HepG2 (cell line): ENCODE results near the gene KAZN. TPM values are rescaled to one million over a fixed set of nuclear protein-coding genes. Genes with fewer than 3 reads are reported as not detected.
A peak's percentile ranks its signal among the peaks of the same experiment; 100 is the strongest.

Experiments
- AHR ChIP-seq: IDR thresholded peaks from 2 replicates; pipeline ENCODE4 v1.6.1; 2018; ENCODE audit warnings: missing genetic modification reagents, missing compliant biosample characterization
- CCDC6 ChIP-seq: sonication (generic); formaldehyde crosslinking; IDR thresholded peaks from 2 replicates; pipeline ENCODE4 v1.8.1; 2022; ENCODE audit warnings: mild to moderate bottlenecking, missing genetic modification reagents, moderate library complexity
- DBP ChIP-seq: sonication (generic); formaldehyde crosslinking; IDR thresholded peaks from 2 replicates; pipeline ENCODE4 v1.4.0; 2020; ENCODE audit warnings: missing genetic modification reagents; ENCODE audit errors: not compliant biosample characterization
- ETV5 ChIP-seq: IDR thresholded peaks from 2 replicates; pipeline ENCODE4 v1.6.1; 2018; ENCODE audit warnings: missing biosample characterization, missing genetic modification reagents, inconsistent platforms, borderline replicate concordance
- HDAC2 ChIP-seq: sonication (generic); formaldehyde crosslinking; IDR thresholded peaks from 2 replicates; pipeline ENCODE4 v1.4.0; 2020; ENCODE audit warnings: missing genetic modification reagents
- HOXA5 ChIP-seq: sonication (generic); formaldehyde crosslinking; IDR thresholded peaks from 2 replicates; pipeline ENCODE4 v1.4.0; 2020; ENCODE audit warnings: missing genetic modification reagents
- MBD4 ChIP-seq: IDR thresholded peaks from 2 replicates; pipeline ENCODE4 v1.6.1; 2012; ENCODE audit warnings: low read length, inconsistent platforms, borderline replicate concordance
- MBNL3 ChIP-seq: fragments of 250-450 bp; sonication (Bioruptor Pico); conservative IDR thresholded peaks from 2 replicates; pipeline ENCODE4 v1.8.0; 2022; ENCODE audit warnings: mild to moderate bottlenecking, inconsistent platforms
- MLXIP ChIP-seq: sonication (generic); formaldehyde crosslinking; IDR thresholded peaks from 2 replicates; pipeline ENCODE4 v1.9.0; 2021; ENCODE audit warnings: missing genetic modification reagents, borderline replicate concordance
- NFRKB ChIP-seq: fragments of 450-650 bp; IDR thresholded peaks from 2 replicates; pipeline ENCODE4 v1.6.1; 2017
- RBAK ChIP-seq: sonication (generic); formaldehyde crosslinking; IDR thresholded peaks from 2 replicates; pipeline ENCODE4 v1.5.1; 2020; ENCODE audit warnings: mild to moderate bottlenecking, missing genetic modification reagents
- SIN3A ChIP-seq: IDR thresholded peaks from 2 replicates; pipeline ENCODE4 v1.6.1; 2011; ENCODE audit warnings: low read depth, mild to moderate bottlenecking, control low read depth, low read length, borderline replicate concordance
- SYNCRIP ChIP-seq: fragments of 200-400 bp; formaldehyde crosslinking; IDR thresholded peaks from 2 replicates; pipeline ENCODE4 v1.6.1; 2018; ENCODE audit warnings: mild to moderate bottlenecking, low read depth, low read length; ENCODE audit not compliant: insufficient read depth
- THAP7 ChIP-seq: sonication (generic); formaldehyde crosslinking; IDR thresholded peaks from 2 replicates; pipeline ENCODE4 v1.8.1; 2023; ENCODE audit warnings: mild to moderate bottlenecking, missing genetic modification reagents
- THRA ChIP-seq: sonication (generic); formaldehyde crosslinking; IDR thresholded peaks from 2 replicates; pipeline ENCODE4 v1.4.0; 2020; ENCODE audit warnings: missing genetic modification reagents, borderline replicate concordance
- WIZ ChIP-seq: sonication (generic); formaldehyde crosslinking; IDR thresholded peaks from 2 replicates; pipeline ENCODE4 v1.5.1; 2020; ENCODE audit warnings: mild to moderate bottlenecking, missing genetic modification reagents
- ZBTB33 ChIP-seq: sonication (generic); formaldehyde crosslinking; IDR thresholded peaks from 2 replicates; pipeline ENCODE4 v1.4.0; 2020; ENCODE audit warnings: missing genetic modification reagents
- ZFP62 ChIP-seq: sonication (generic); formaldehyde crosslinking; IDR thresholded peaks from 2 replicates; pipeline ENCODE4 v1.4.0; 2020; ENCODE audit warnings: missing genetic modification reagents
- ZNF160 ChIP-seq: sonication (generic); formaldehyde crosslinking; IDR thresholded peaks from 2 replicates; pipeline ENCODE4 v1.8.0; 2022; ENCODE audit warnings: mild to moderate bottlenecking, inconsistent platforms, missing genetic modification reagents
- ZNF275 ChIP-seq: sonication (generic); formaldehyde crosslinking; IDR thresholded peaks from 2 replicates; pipeline ENCODE4 v1.8.0; 2022; ENCODE audit warnings: missing genetic modification reagents, mild to moderate bottlenecking, inconsistent platforms, borderline replicate concordance
- ZNF737 ChIP-seq: sonication (generic); formaldehyde crosslinking; IDR thresholded peaks from 2 replicates; pipeline ENCODE4 v1.5.0; 2020; ENCODE audit warnings: missing genetic modification reagents, mild to moderate bottlenecking, borderline replicate concordance
- polyA plus RNA-seq, 8 experiments: library from polyadenylated mRNA; depleted of rRNA in 3 of 8; stranded (reverse) in 7 of 8; unstranded in 1 of 8; fragments of >200 nt; fragmentation: Illumina TruSeq in 4 of 8; extraction: Trizol in 4 of 8; gene quantifications; 2 replicates each; pipeline versions ENCODE4 v1.2.1 to v1.2.3, GENCODE V29; 2011 to 2016; ENCODE audit warnings: low read depth in 4 of 8, missing spikeins in 1 of 8, mixed read lengths in 1 of 8; ENCODE audit not compliant: insufficient read depth in 1 of 8
- total RNA-seq, 5 experiments: library from RNA; depleted of rRNA; stranded (reverse); fragments of >200 nt; fragmentation: Illumina TruSeq; extraction: Trizol; gene quantifications; 2 replicates each; pipeline ENCODE4 v1.2.3, GENCODE V29; 2016; ENCODE audit warnings: low read depth in 1 of 5

KAZN gene
- total and polyA plus RNA-seq, 2 of the 13 experiments (the other 11 are each of a cell fraction or from before 2014, with no cell fraction given): 10.4 to 13.5 TPM

GRCh38 chr1:14952626-14953314 is 354.3 kb downstream of the KAZN start (continued):
- peak; percentile 81; the same call in 1 of the 2 replicates for TF ChIP-seq ZNF275 (CRISPR knock-in tag)
- no peak for TF ChIP-seq DBP (CRISPR knock-in tag)
- TF ChIP-seq HDAC2 (CRISPR knock-in tag): peak; percentile 96
- TF ChIP-seq MBNL3 (CRISPR knock-in tag): no peak
- 0 out of 2 replicates have a peak, but pooled peaks have one; percentile 13 for TF ChIP-seq SIN3A
- no peak for TF ChIP-seq ZNF737 (CRISPR knock-in tag)
- TF ChIP-seq HOXA5 (CRISPR knock-in tag): peak; percentile 94
- peak; percentile 66; the same call in 1 of the 2 replicates for TF ChIP-seq ZNF160
- peak; percentile 69; the same call in 1 of the 2 replicates for TF ChIP-seq MLXIP (CRISPR knock-in tag)
- no peak for TF ChIP-seq CCDC6 (CRISPR knock-in tag)
- TF ChIP-seq NFRKB: no peak
- TF ChIP-seq ZBTB33: no peak
- TF ChIP-seq MBD4: no peak
- no peak; the same call in 1 of the 2 replicates for TF ChIP-seq AHR
- TF ChIP-seq SYNCRIP: no peak
- TF ChIP-seq THRA: peak; percentile 88
- peak; percentile 99 for TF ChIP-seq ETV5 (CRISPR knock-in tag)
- TF ChIP-seq ZFP62: no peak
- no peak for TF ChIP-seq RBAK (CRISPR knock-in tag)
- TF ChIP-seq WIZ (CRISPR knock-in tag): no peak
- peak; percentile 79; the same call in 1 of the 2 replicates for TF ChIP-seq THAP7 (CRISPR knock-in tag)
